Osteoblast (primary cell): ENCODE measurements around the gene CES4A. TPM values are rescaled to one million over a fixed set of nuclear protein-coding genes. Genes with fewer than 3 reads are reported as not detected.

Experiments
- DNase-seq: peaks from one replicate; pipeline ENCODE4 v3.0.0; 2011; ENCODE audit warnings: low spot score, mixed read lengths; ENCODE audit not compliant: insufficient read length; ENCODE audit errors: missing footprints
- H2AFZ ChIP-seq: 2 replicates; pipeline ENCODE4 v1.6.0; 2011; ENCODE audit warnings: mild to moderate bottlenecking, low read length
- H3K27ac ChIP-seq: 2 replicates; pipeline ENCODE4 v1.5.1; 2011; ENCODE audit warnings: mild to moderate bottlenecking, low read depth, low read length, moderate library complexity
- H3K27me3 ChIP-seq: 2 replicates; pipeline ENCODE4 v1.6.0; 2012; ENCODE audit warnings: mild to moderate bottlenecking, control low read depth, inconsistent platforms, low read length, moderate library complexity; ENCODE audit not compliant: insufficient read depth
- H3K36me3 ChIP-seq: 2 replicates; pipeline ENCODE4 v1.5.1; 2011; ENCODE audit warnings: mild to moderate bottlenecking, low read length, control low read depth, moderate library complexity; ENCODE audit not compliant: insufficient read depth
- H3K4me1 ChIP-seq: 2 replicates; pipeline ENCODE4 v1.5.1; 2011; ENCODE audit warnings: mild to moderate bottlenecking, low read length, control low read depth, moderate library complexity; ENCODE audit not compliant: insufficient read depth
- H3K4me2 ChIP-seq: 2 replicates; pipeline ENCODE4 v1.6.0; 2011; ENCODE audit warnings: mild to moderate bottlenecking, low read length; ENCODE audit not compliant: insufficient read depth
- H3K4me3 ChIP-seq: fragments of 200-600 bp; sonication (generic); 3 replicates; pipeline ENCODE4 v1.5.1; 2012; ENCODE audit warnings: mild to moderate bottlenecking, low read length, inconsistent platforms; ENCODE audit not compliant: insufficient read depth
- H3K79me2 ChIP-seq: 2 replicates; pipeline ENCODE4 v1.6.0; 2012; ENCODE audit warnings: mild to moderate bottlenecking, low read length, control low read depth, inconsistent platforms; ENCODE audit not compliant: insufficient read depth
- H3K9me3 ChIP-seq: 2 replicates; pipeline ENCODE4 v1.5.1; 2011; ENCODE audit warnings: low read depth, low read length, control low read depth
- H4K20me1 ChIP-seq: 2 replicates; pipeline ENCODE4 v1.6.0; 2012; ENCODE audit warnings: mild to moderate bottlenecking, low read length, control low read depth; ENCODE audit not compliant: insufficient read depth
- total RNA-seq: library from RNA; depleted of rRNA; stranded (reverse); fragments of >200 nt; gene quantifications from 2 replicates; pipeline ENCODE4 v1.2.3, GENCODE V29; 2012
- TF ChIP-seq, protein P1 (sequence below): IDR thresholded peaks from 2 replicates; pipeline ENCODE4 v1.5.1; 2011; ENCODE audit warnings: mild to moderate bottlenecking, low read depth, low read length, moderate library complexity; ENCODE audit errors: extremely low read depth

CES4A gene
- 1.5 and 1.8 TPM in 2 replicates for total RNA-seq

DNA sequence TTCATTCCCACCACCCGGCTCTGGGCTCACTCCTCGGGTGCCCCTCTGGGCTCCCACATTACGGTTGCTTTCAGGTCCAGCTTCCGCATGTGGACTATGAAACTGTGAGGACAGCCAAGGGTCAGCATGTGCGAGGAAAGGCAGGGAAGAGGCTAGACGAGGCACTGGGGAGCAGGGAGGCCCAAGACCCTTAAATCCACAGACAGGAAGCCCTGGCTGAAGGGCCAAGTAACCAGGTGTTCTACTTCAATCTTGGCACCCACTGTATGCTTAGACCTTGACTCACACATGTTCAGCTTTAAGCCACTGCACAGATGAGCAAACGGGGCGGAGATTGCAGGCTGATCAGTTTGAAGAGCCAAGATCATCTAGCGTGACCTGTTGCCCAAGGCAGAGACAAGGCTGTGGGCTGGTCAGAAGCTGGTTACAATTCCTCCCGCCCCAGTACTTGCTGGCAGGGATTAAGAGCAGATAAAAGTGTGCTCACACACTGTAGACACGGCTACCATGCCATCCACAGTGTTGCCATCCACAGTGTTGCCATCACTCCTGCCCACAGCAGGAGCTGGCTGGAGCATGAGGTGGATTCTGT, at the start of gene CES4A:
CES4A (plus strand) TSS at position 393 of the 592 bp plus-strand sequence; CDS start at position 577, 184 bp downstream.
- TF ChIP-seq, protein P1, sequence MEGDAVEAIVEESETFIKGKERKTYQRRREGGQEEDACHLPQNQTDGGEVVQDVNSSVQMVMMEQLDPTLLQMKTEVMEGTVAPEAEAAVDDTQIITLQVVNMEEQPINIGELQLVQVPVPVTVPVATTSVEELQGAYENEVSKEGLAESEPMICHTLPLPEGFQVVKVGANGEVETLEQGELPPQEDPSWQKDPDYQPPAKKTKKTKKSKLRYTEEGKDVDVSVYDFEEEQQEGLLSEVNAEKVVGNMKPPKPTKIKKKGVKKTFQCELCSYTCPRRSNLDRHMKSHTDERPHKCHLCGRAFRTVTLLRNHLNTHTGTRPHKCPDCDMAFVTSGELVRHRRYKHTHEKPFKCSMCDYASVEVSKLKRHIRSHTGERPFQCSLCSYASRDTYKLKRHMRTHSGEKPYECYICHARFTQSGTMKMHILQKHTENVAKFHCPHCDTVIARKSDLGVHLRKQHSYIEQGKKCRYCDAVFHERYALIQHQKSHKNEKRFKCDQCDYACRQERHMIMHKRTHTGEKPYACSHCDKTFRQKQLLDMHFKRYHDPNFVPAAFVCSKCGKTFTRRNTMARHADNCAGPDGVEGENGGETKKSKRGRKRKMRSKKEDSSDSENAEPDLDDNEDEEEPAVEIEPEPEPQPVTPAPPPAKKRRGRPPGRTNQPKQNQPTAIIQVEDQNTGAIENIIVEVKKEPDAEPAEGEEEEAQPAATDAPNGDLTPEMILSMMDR, result no peak
- Histone ChIP-seq H4K20me1 (no peaks in the 10 kb centered on the region), H3K27ac (no peak within 1 kb of the TSS), H3K4me2 (no peak within 1 kb of the TSS), H3K4me1 (no peaks in the 10 kb centered on the region), H3K36me3 (no peaks in the 10 kb centered on the region), H3K9me3 (no peaks in the 10 kb centered on the region), H3K79me2 (no peaks in the 10 kb centered on the region), H3K27me3 (no peaks in the 10 kb centered on the region), H3K4me3 (no peak within 1 kb of the TSS), H2AFZ (no peak within 1 kb of the TSS)
- no peak for DNase-seq

DNA sequence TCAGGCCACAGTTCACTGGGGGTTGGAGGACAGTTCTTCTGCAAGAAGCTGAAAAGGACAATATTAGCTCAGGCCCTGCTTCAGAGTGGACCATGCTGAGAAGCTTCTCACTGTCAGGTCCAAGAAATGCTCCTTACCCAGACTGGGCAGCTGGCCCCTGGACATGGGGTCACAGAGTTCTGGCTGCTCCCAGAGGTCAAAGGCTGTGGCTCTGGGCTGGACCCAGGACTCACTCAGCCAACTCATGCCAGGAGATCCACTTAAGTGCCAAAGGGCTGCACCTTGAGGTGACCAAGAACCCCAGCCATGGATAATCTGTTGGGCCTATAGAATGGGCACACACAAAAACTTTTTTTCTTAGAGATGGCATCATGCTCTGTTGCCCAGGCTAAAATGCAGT, 49.0 kb upstream of the CES4A start:
- peaks cover 50% of the 10 kb centered on the region for H3K36me3 ChIP-seq
- TF ChIP-seq, protein P1, result no peak
- peaks cover 13% of the 10 kb centered on the region for H3K4me1 ChIP-seq
- H2AFZ ChIP-seq, result no peak overlapping the region
- no peak overlapping the region for H3K4me2 ChIP-seq
- H3K9me3 ChIP-seq, result no peaks in the 10 kb centered on the region
- peaks cover 35% of the 10 kb centered on the region for H4K20me1 ChIP-seq
- peak; percentile 22 for DNase-seq
- no peaks in the 10 kb centered on the region for H3K27me3 ChIP-seq
- no peak overlapping the region for H3K27ac ChIP-seq
- no peak overlapping the region for H3K4me3 ChIP-seq
- H3K79me2 ChIP-seq, result peaks cover 44% of the 10 kb centered on the region

DNA sequence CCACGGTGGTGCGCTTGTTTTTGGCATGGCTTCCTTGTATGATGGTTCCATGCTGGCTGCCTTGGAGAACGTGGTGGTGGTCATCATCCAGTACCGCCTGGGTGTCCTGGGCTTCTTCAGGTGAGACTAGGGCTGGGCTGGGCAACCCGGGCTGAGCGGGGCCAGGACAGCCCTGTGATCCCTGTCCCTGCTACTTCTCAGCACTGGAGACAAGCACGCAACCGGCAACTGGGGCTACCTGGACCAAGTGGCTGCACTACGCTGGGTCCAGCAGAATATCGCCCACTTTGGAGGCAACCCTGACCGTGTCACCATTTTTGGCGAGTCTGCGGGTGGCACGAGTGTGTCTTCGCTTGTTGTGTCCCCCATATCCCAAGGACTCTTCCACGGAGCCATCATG, 48.2 kb upstream of the CES4A start:
- DNase-seq, result peak; percentile 62
- TF ChIP-seq, protein P1, result no peak

DNA sequence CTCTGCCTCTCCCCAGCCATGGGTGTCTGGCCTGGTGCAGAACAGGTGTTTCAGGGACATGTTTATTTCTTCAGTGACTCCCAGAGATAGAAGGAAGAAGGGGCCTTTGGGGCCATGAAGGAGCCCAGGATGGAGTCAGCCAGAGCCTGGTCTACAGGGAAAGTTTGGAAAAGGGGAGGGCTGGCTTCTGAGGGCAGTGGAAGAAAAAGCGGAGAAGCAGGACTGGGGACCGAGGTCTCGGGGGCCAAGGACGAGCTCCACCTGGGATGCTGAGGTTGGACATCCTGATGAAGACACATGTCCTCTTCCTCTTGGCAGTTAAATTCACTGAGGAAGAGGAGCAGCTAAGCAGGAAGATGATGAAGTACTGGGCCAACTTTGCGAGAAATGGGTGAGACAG, 45.4 kb upstream of the CES4A start:
- no peak overlapping the region for H3K27ac ChIP-seq
- no peak overlapping the region for H3K4me3 ChIP-seq
- H3K4me1 ChIP-seq, result peaks cover 5% of the 10 kb centered on the region
- no peak overlapping the region for H2AFZ ChIP-seq
- TF ChIP-seq, protein P1, result no peak
- H3K27me3 ChIP-seq, result no peaks in the 10 kb centered on the region
- no peaks in the 10 kb centered on the region for H3K9me3 ChIP-seq
- H3K36me3 ChIP-seq, result peaks cover 50% of the 10 kb centered on the region
- H3K4me2 ChIP-seq, result no peak overlapping the region
- H4K20me1 ChIP-seq, result peaks cover 13% of the 10 kb centered on the region
- DNase-seq, result peak; percentile 77
- H3K79me2 ChIP-seq, result peaks cover 9% of the 10 kb centered on the region

More for the DNA sequence above, 48.2 kb upstream of the CES4A start:
- Histone ChIP-seq H3K4me3 (no peak overlapping the region), H2AFZ (no peak overlapping the region), H3K4me2 (no peak overlapping the region), H3K36me3 (peaks cover 50% of the 10 kb centered on the region), H3K27ac (no peak overlapping the region), H3K4me1 (peaks cover 13% of the 10 kb centered on the region), H3K79me2 (peaks cover 36% of the 10 kb centered on the region), H3K9me3 (no peaks in the 10 kb centered on the region), H4K20me1 (peaks cover 35% of the 10 kb centered on the region), H3K27me3 (no peaks in the 10 kb centered on the region)
